ENCODE results near the gene SPAG5.
"Not testable (repeated sequence)": the region's sequence is repeated elsewhere in the genome, so short reads cannot be mapped to it uniquely, and the experiment has no call there.

Gene SPAG5

GRCh38 chr17:28620010-28620409 lies 21.2 kb upstream of the SPAG5 start:
- Mint-ChIP-seq H3K4me3 (no peak overlapping the region), H3K4me1 (peaks cover 16 to 27% of the 10 kb centered on the region in 2 donors), H3K27ac (no peak overlapping the region), H3K27me3 (no peaks in the 10 kb centered on the region), H3K9me3 (no peaks in the 10 kb centered on the region), H3K36me3 (peaks cover 72 to 81% of the 10 kb centered on the region in 2 donors)
- ATAC-seq (replicated peaks) (no peak), DNase-seq (no peak)

GRCh38 chr17:28618464-28618863 lies 19.6 kb upstream of the SPAG5 start:
- H3K4me3 Mint-ChIP-seq, result no peak overlapping the region
- no peaks in the 10 kb centered on the region for H3K27me3 Mint-ChIP-seq
- peaks cover 73 to 85% of the 10 kb centered on the region in 2 donors for H3K36me3 Mint-ChIP-seq

GRCh38 chr17:28616281-28616680 lies 17.5 kb upstream of the SPAG5 start:
- Mint-ChIP-seq H3K4me1 (peaks cover 38 to 50% of the 10 kb centered on the region in 2 donors), H3K27ac (no peak overlapping the region), H3K4me3 (peak overlapping the region in 1 of 2 donors; percentile 17), H3K36me3 (peaks cover 70 to 80% of the 10 kb centered on the region in 2 donors), H3K9me3 (no peaks in the 10 kb centered on the region), H3K27me3 (no peaks in the 10 kb centered on the region)
- ATAC-seq (replicated peaks) (no peak), DNase-seq (no peak)

More at GRCh38 chr17:28618464-28618863, 19.6 kb upstream of the SPAG5 start:
- no peaks in the 10 kb centered on the region for H3K9me3 Mint-ChIP-seq
- DNase-seq (no peak), ATAC-seq (replicated peaks) (no peak)
- H3K4me1 Mint-ChIP-seq, result peaks cover 26 to 43% of the 10 kb centered on the region in 2 donors
- no peak overlapping the region for H3K27ac Mint-ChIP-seq

- H3K27me3 Mint-ChIP-seq, result no peaks in the 10 kb centered on the region
- peaks cover 72 to 78% of the 10 kb centered on the region in 2 donors for H3K36me3 Mint-ChIP-seq
- no peak overlapping the region for H3K27ac Mint-ChIP-seq
- ATAC-seq (replicated peaks) (peak; percentile 76 to 79), DNase-seq (no peak)
- peaks cover 40 to 50% of the 10 kb centered on the region in 2 donors for H3K4me1 Mint-ChIP-seq
- no peak overlapping the region for H3K4me3 Mint-ChIP-seq
- H3K9me3 Mint-ChIP-seq, result no peaks in the 10 kb centered on the region
These were observed 16.6 kb upstream of the SPAG5 start for GRCh38 chr17:28615260-28615940.

DNA sequence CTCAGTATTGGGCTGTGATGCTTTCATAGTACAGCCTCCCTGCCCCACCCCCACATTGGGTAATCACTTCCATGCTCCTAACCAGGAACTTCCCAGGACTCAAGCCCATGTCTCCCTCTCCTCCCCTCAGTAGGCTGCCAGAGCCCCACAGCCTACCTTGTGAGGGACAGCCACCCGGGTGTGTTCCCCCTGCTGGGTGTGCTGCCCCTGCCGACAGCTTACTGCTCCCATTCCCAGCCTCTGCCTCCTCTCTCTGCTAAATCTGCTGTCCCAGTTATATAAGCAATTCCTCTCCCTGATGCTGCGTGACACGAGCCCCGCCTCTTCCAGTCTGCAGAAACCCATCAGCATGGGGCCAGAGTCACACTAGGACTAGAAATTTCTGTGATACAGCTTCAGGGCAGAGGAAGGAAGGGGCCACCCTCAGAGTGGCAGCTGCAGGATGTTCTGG lies 15.1 kb upstream of the SPAG5 start, which contains the start of gene RSKR:
TSS of gene RSKR (minus strand) at position 255 of the 451 bp plus-strand sequence. CDS start at position 231, 24 bp downstream.
- no peak for DNase-seq
- H3K9me3 Mint-ChIP-seq, result no peaks in the 10 kb centered on the region
- peaks cover 40 to 50% of the 10 kb centered on the region in 2 donors for H3K4me1 Mint-ChIP-seq
- peaks cover 71 to 76% of the 10 kb centered on the region in 2 donors for H3K36me3 Mint-ChIP-seq
- peak within 1 kb of the TSS; percentile 80 for H3K27ac Mint-ChIP-seq
- no peaks in the 10 kb centered on the region for H3K27me3 Mint-ChIP-seq
- ATAC-seq (replicated peaks), result no peak
- no peak within 1 kb of the TSS for H3K4me3 Mint-ChIP-seq

DNA sequence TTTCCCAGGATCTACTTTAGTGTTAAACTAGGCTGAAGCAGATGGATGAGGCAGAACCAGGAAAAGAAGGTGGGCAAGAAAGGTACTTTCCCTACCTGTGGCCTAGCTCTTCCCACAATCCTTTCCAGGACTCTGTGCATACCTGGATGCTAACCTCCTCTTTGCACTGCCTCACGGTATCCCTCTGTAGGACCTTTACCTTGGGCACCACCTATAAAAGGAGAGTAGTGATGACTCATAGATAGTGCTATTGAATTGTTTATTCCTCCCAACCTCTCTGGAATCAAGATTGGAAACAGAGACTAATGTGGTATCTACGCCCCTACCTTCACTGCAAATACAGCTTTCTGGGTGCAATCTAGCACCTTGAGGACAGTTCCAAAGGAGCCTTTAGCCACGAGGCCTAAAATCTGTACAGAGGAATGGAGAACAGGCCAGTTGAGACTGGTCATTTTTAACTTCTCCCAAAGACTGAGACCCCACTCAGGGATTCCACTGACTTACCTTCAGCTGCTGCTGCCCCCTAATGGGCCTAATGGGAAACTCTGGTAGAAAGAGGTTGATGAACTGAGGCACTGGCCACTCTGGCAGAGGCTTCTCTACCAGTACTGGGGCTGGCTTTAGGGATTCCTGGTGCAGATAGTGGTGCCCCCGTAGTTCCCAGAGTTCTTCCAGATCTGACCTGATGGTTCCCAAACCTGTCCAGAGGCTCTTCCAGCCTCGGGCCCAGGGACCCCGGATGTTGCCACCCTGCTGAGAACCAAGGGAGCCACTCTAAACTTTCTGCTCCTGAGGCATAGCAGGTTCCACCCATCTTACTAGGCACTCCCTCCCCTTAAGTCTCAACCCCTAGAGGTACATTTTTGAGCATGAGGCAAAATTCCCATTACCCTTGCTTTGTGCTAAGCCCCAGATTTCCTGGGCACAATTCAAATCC lies 14.4 kb upstream of the SPAG5 start:
- no peak for DNase-seq
- no peaks in the 10 kb centered on the region for H3K9me3 Mint-ChIP-seq
- H3K27ac Mint-ChIP-seq, result peak overlapping the region; percentile 80
- peaks cover 66 to 72% of the 10 kb centered on the region in 2 donors for H3K36me3 Mint-ChIP-seq
- H3K4me1 Mint-ChIP-seq, result peaks cover 40 to 50% of the 10 kb centered on the region in 2 donors
- H3K27me3 Mint-ChIP-seq, result no peaks in the 10 kb centered on the region
- no peak overlapping the region for H3K4me3 Mint-ChIP-seq
- ATAC-seq (replicated peaks), result peak in 1 of 2 donors; percentile 51

- DNase-seq (no peak), ATAC-seq (replicated peaks) (peak in 1 of 2 donors; percentile 22)
- Mint-ChIP-seq H3K4me1 (peaks cover 40 to 50% of the 10 kb centered on the region in 2 donors), H3K4me3 (no peak overlapping the region), H3K27ac (no peak overlapping the region), H3K36me3 (peaks cover 65 to 68% of the 10 kb centered on the region in 2 donors), H3K27me3 (no peaks in the 10 kb centered on the region), H3K9me3 (no peaks in the 10 kb centered on the region)
These were observed 13.7 kb upstream of the SPAG5 start for GRCh38 chr17:28612531-28612930.

DNA sequence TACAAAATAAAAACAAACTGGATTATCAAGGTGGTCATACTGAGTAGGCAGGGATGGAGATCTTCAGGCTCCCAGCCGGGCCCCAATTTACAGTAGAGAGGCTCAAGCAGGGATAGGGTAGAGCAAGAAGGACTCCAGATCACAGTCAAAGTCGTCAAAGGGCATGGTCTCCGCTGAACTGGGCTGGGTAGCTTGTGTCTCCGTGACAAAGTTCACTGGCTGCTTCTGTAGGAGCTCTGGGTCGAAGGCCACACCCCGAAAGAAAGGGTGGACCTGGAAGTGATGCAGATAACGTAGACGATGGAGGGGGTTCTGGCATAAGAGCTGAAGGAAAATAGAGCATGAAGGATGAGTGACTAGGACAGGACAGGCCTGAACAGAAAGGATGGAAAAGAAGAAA lies 11.6 kb upstream of the SPAG5 start:
- Mint-ChIP-seq H3K36me3 (peaks cover 47 to 60% of the 10 kb centered on the region in 2 donors), H3K9me3 (no peaks in the 10 kb centered on the region), H3K4me3 (no peak overlapping the region), H3K27me3 (no peaks in the 10 kb centered on the region), H3K27ac (no peak overlapping the region), H3K4me1 (peaks cover 29 to 34% of the 10 kb centered on the region in 2 donors)
- no peak for DNase-seq
- ATAC-seq (replicated peaks), result no peak

DNA sequence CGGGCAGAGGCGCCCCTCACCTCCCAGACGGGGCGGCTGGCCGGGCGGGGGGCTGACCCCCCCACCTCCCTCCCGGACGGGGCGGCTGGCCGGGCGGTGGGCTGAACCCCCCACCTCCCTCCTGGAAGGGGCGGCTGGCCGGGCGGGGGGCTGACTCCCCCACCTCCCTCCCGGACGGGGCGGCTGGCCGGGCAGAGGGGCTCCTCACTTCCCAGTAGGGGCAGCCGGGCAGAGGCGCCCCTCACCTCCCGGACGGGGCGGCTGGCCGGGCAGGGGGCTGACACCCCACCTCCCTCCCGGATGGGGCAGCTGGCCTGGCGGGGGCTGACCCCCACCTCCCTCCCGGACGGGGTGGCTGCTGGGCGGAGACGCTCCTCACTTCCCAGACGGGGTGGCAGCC lies 5.2 kb upstream of the SPAG5 start:
- ATAC-seq (replicated peaks), result not testable (repeated sequence)
- peaks cover 12 to 28% of the 10 kb centered on the region in 2 donors for H3K36me3 Mint-ChIP-seq

DNA sequence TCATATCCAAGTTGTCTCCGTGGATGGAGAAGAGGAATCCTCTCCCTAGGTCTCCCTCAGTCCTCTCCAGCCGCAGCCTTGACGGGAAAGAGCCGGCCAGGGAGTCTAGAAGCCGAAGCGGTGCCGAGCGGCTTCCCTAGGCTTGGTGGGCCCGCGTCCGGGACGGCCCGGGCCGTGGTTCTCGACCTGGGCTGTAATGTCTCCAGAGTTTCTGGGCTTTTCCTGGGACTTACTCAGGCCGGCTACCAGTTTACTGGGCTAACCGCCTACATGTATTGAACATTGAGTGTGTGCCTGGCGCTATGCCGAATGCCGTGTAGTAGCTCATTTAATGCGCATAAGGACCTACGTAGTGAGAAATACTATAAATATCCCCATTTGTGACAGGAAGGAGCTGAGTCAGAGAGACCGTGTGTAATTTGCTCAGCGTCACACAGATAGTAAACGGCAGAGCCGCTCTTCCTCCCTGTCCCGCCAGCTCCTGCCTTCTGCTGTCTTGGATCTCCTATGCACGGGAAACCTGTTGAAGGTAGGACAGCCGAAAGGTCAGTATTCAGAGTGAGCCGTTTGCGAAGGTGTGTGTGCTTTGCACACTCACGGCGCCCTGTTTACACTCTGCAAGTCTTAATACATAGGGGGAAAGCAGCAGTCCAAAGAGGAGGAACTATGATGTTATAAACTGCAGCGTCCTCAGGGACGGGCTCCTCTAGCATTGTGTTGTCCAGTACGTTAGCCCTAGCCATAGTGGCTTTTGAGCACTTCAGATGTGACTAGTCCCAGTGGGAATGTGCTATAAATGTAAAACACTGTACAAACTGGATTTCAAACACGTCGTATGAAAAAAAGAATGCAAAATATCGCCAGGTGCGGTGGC lies 723 bp upstream of the SPAG5 start:
- H3K9me3 Mint-ChIP-seq, result no peaks in the 10 kb centered on the region
- peak overlapping the region; percentile 95 for H3K27ac Mint-ChIP-seq
- peaks cover 3 to 16% of the 10 kb centered on the region in 2 donors for H3K36me3 Mint-ChIP-seq
- H3K4me1 Mint-ChIP-seq, result peaks cover 17 to 31% of the 10 kb centered on the region in 2 donors
- DNase-seq, result peak; percentile 59
- no peaks in the 10 kb centered on the region for H3K27me3 Mint-ChIP-seq
- peak overlapping the region; percentile 91 to 97 for H3K4me3 Mint-ChIP-seq
- peak; percentile 75 to 80 for ATAC-seq (replicated peaks)

More for the DNA sequence above, 5.2 kb upstream of the SPAG5 start:
- not testable (repeated sequence) for H3K27me3 Mint-ChIP-seq, H3K27ac Mint-ChIP-seq, DNase-seq, H3K9me3 Mint-ChIP-seq, H3K4me3 Mint-ChIP-seq
- peaks cover 7 to 12% of the 10 kb centered on the region in 2 donors for H3K4me1 Mint-ChIP-seq

GRCh38 chr17:28598389-28598788 lies 436 bp downstream of the SPAG5 start:
- H3K4me1 Mint-ChIP-seq, result peaks cover 16 to 31% of the 10 kb centered on the region in 2 donors
- H3K9me3 Mint-ChIP-seq, result no peaks in the 10 kb centered on the region
- peaks cover 0 to 9% of the 10 kb centered on the region in 2 donors for H3K36me3 Mint-ChIP-seq
- DNase-seq, result no peak
- no peaks in the 10 kb centered on the region for H3K27me3 Mint-ChIP-seq
- H3K4me3 Mint-ChIP-seq, result peak overlapping the region; percentile 91 to 97
- H3K27ac Mint-ChIP-seq, result peak overlapping the region; percentile 95
- no peak for ATAC-seq (replicated peaks)

- ATAC-seq (replicated peaks) (no peak), DNase-seq (no peak)
- H3K9me3 Mint-ChIP-seq, result no peaks in the 10 kb centered on the region
- no peaks in the 10 kb centered on the region for H3K27me3 Mint-ChIP-seq
- peaks cover 0 to 8% of the 10 kb centered on the region in 2 donors for H3K36me3 Mint-ChIP-seq
- peak overlapping the region; percentile 95 for H3K27ac Mint-ChIP-seq
- peaks cover 16 to 31% of the 10 kb centered on the region in 2 donors for H3K4me1 Mint-ChIP-seq
- peak overlapping the region; percentile 91 to 97 for H3K4me3 Mint-ChIP-seq
These were observed 1.0 kb downstream of the SPAG5 start for GRCh38 chr17:28597606-28598383.

DNA sequence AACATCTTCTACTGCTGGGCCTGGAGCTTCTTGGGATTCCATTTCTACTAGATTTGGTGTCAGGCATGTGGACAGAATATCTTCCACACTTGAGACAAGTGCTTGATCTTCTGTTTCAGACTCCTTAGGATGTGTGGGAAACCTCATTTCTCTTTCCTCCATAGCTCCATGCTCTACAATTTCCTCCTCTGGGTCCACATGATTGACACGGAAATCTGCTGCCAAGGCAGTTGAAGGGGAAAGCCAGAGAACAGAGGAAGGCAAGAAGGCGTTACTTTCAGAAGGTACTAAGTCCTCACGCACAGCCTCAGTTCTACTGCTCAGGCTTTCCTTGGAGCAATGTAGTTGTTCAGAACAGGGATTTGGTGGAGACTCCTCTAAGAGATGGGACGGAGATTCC lies 6.6 kb downstream of the SPAG5 start:
- H3K27me3 Mint-ChIP-seq, result no peaks in the 10 kb centered on the region
- DNase-seq (no peak), ATAC-seq (replicated peaks) (no peak)
- peaks cover 0 to under 1% of the 10 kb centered on the region in 2 donors for H3K4me1 Mint-ChIP-seq
- H3K36me3 Mint-ChIP-seq, result peaks cover 20 to 23% of the 10 kb centered on the region in 2 donors
- H3K9me3 Mint-ChIP-seq, result no peaks in the 10 kb centered on the region
- H3K27ac Mint-ChIP-seq, result no peak overlapping the region
- H3K4me3 Mint-ChIP-seq, result no peak overlapping the region

Data from stimulated activated naive B cell treated with anti-CD40 and anti-IgM and Interleukin-4, amounts not matched to agents 10 μg/mL and 1 μg/mL and 100 μg/mL, for 72 hours (primary cell).